Bronchial epithelial cell (primary cell): Measurements from ENCODE around the gene ZRANB3. TPM values are rescaled to one million over a fixed set of nuclear protein-coding genes. Genes with fewer than 3 reads are reported as not detected.
A peak's percentile ranks its signal among the peaks of the same experiment; 100 is the strongest.

Source experiments
- DNase-seq: peaks from one replicate; pipeline ENCODE4 v3.0.0-alpha.2; 2010; ENCODE audit warnings: low read depth
- FAIRE-seq: peaks from 2 replicates; lab custom pipeline; 2011; peaks lifted over from hg19 to GRCh38; lab: Jason Lieb, UNC
- H3K27me3 ChIP-seq: 2 replicates; pipeline ENCODE4 v1.5.1; 2011; ENCODE audit warnings: low read length; ENCODE audit not compliant: control insufficient read depth, insufficient read depth
- H3K36me3 ChIP-seq: 2 replicates; pipeline ENCODE4 v1.5.1; 2011; ENCODE audit warnings: low read length; ENCODE audit not compliant: control insufficient read depth, insufficient read depth
- H3K4me3 ChIP-seq: 2 replicates; pipeline ENCODE4 v1.5.1; 2011; ENCODE audit warnings: mild to moderate bottlenecking, low read depth, low read length, control low read depth
- total RNA-seq: library from RNA; depleted of rRNA; stranded (reverse); fragments of >200 nt; gene quantifications from 2 replicates; pipeline ENCODE4 v1.2.1, GENCODE V29; 2014
- TF ChIP-seq, protein P1 (sequence below): IDR thresholded peaks from 2 replicates; pipeline ENCODE4 v1.5.1; 2011; ENCODE audit warnings: mild to moderate bottlenecking, moderate library complexity, low read length, control low read depth, inconsistent platforms; ENCODE audit not compliant: insufficient read depth, severe bottlenecking

Gene ZRANB3
- total RNA-seq, 1 donor from 2014 or later: 5.5 TPM

DNA sequence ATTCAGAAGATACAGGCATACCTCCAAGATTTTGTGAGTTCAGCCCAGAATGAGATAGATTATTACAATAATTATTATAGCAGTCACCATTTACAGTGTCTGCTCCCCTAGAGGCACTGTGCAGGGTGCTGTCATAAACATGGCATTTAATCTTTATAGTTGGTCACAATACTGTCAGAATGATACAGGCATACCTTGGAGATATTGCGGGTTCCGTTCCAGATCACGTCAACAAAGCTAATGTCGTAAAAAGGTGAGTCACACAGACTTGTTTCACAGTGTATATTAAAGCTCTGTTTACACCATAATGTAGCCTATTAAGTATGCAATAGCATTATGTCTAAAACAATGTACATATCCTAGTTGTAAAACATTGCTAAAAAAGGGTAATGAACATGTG, 45.6 kb downstream of the ZRANB3 start:
- no peaks in the 10 kb centered on the region for H3K27me3 ChIP-seq
- FAIRE-seq (no peak), DNase-seq (no peak)
- TF ChIP-seq, protein P1, sequence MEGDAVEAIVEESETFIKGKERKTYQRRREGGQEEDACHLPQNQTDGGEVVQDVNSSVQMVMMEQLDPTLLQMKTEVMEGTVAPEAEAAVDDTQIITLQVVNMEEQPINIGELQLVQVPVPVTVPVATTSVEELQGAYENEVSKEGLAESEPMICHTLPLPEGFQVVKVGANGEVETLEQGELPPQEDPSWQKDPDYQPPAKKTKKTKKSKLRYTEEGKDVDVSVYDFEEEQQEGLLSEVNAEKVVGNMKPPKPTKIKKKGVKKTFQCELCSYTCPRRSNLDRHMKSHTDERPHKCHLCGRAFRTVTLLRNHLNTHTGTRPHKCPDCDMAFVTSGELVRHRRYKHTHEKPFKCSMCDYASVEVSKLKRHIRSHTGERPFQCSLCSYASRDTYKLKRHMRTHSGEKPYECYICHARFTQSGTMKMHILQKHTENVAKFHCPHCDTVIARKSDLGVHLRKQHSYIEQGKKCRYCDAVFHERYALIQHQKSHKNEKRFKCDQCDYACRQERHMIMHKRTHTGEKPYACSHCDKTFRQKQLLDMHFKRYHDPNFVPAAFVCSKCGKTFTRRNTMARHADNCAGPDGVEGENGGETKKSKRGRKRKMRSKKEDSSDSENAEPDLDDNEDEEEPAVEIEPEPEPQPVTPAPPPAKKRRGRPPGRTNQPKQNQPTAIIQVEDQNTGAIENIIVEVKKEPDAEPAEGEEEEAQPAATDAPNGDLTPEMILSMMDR: no peak
- H3K4me3 ChIP-seq: no peak overlapping the region
- no peaks in the 10 kb centered on the region for H3K36me3 ChIP-seq

DNA sequence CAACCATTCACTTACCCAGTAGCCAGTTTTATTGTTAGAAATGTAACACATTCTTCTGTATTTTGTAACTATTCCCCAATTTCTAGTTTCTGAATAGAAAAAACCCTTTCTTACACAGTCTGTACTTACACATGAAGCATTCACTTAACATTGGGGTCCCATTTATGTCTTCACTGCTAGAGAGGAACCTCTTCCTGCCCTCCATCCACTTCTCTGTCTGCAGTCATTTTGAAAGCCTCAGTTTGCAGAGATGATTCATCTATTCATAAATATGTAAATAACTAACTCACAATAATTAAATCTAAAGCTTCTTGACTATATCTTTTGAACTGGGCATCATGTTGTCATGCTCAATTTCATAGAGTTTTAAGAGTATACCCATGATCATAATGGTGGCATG, 55.9 kb downstream of the ZRANB3 start:
- DNase-seq (no peak), FAIRE-seq (no peak)
- H3K4me3 ChIP-seq: no peak overlapping the region
- H3K27me3 ChIP-seq: no peaks in the 10 kb centered on the region
- TF ChIP-seq, protein P1: no peak
- no peaks in the 10 kb centered on the region for H3K36me3 ChIP-seq

DNA sequence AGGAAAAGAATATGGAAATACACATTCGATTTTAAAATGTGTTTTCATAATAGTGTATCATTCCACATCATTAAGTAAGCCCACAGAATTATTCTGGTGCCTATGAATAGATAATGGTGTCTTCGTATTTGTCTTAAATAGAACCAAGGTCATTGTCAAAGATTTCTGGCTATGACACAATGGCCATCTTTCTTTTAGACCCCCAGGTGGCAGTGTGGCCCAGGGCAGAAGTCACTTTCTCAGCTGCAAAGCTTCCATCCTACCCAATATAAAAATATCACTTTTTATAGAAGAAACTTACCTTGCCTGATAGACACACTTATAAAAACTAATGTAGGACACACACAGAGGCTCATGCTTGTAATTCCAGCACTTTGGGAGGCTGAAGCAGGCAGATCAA, 57.5 kb downstream of the ZRANB3 start:
- peak; percentile 11 for DNase-seq
- Histone ChIP-seq H3K4me3 (no peak overlapping the region), H3K36me3 (no peaks in the 10 kb centered on the region), H3K27me3 (no peaks in the 10 kb centered on the region)
- no peak for FAIRE-seq
- TF ChIP-seq, protein P1: peak; percentile 31

DNA sequence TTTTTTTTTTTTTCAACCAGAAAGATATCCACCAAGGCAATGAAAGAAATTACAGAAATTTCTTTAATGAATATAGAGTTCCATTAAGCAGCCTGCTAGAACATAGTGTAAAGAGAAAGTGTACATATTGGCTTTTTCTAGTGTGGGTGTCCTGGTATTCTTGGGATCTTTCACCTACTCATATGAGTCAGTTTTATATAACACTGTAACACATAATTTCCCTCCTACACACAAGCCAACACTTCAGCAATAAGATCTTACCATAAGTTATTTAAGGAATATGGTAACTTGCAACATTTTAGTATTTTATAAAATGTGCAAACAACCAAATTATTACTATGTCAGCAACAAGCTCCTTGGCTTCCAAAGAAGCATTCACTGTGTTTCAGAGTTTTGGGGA, 59.9 kb downstream of the ZRANB3 start:
- no peaks in the 10 kb centered on the region for H3K27me3 ChIP-seq
- no peak for FAIRE-seq
- H3K4me3 ChIP-seq: no peak overlapping the region
- TF ChIP-seq, protein P1: no peak
- no peak for DNase-seq
- no peaks in the 10 kb centered on the region for H3K36me3 ChIP-seq

DNA sequence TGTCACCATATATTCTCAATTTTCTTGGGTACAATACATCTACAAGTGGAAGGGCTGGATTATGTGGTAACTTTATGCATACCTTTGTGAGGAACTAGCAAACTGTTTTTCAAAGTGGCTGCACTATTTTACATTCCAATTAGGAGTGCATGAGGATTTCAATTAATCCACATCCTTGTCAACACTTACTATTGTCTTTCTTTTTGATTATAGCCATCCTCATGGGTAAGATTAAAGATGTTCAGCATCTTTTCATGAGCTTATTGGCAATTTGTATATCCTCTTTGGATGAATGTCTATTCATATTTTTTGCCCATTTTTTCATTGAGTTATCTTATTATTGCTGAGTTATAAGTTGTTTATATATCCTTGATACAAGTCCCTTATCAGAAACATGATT, 73.7 kb downstream of the ZRANB3 start:
- no peak for FAIRE-seq
- H3K27me3 ChIP-seq: no peaks in the 10 kb centered on the region
- TF ChIP-seq, protein P1: no peak

DNA sequence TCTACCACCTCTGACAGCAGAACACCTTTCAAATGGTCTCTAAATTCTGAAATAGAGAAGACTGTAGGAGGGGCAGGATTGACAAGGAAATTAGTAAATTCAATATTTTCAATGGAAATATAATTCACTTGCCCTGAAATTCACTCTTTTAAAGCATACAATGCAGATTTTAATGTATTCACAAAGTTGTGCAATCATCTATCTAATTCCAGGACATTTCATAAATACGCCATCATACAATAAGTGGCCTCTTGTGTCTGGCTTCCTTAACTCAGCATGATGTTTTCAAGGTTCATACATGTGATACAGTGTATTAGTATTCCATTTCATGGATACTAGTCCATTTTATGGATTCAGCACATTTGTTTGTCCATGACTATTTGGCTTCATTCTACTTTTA, 74.2 kb downstream of the ZRANB3 start:
- no peak overlapping the region for H3K4me3 ChIP-seq
- TF ChIP-seq, protein P1: no peak
- no peaks in the 10 kb centered on the region for H3K36me3 ChIP-seq
- H3K27me3 ChIP-seq: no peaks in the 10 kb centered on the region
- DNase-seq: no peak
- no peak for FAIRE-seq

More for the DNA sequence above, 73.7 kb downstream of the ZRANB3 start:
- Histone ChIP-seq H3K4me3 (no peak overlapping the region), H3K36me3 (no peaks in the 10 kb centered on the region)
- no peak for DNase-seq
